ENCODE results near the gene TBL1XR1.

TBL1XR1 gene

DNA sequence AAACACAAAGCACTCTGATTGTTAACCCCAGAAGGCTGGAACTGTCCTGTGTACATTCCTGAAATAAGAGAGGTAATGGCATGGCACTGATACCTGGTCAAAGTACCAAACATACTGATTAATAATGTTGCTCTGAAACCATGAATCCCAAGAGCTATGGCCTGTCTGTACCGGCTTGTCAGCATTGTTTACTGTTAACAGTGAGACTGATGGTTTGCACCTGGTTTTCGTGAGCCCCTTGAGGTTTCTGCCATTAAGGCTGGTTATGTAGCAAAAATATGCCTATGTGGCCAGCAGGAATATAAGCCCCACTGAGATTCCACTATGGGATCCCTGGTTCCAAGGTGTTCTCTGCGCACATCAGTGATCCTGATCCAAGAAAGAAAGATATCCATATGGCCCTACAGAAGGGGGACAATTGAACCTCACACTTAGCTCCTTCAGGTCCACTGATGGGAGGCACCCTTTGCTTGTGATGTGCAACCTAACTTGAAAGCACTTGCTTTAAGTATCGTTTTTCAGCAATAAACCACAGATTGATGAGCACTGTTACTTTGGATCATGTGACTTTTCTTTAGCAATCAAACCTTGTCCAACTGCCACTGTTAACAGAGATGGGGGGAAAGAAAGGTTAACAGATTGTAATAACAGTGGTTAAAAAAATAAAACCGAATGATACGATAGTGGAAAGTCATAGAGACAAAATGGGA, 65.2 kb downstream of the TBL1XR1 start:
- TF ChIP-seq CTCF (IDR thresholded peaks at IDR 0.05; ENCODE audit: insufficient read depth, missing control alignments) = no peak
- DNase-seq (ENCODE audit: insufficient read length, low spot score) (no peak), FAIRE-seq (no peak)

DNA sequence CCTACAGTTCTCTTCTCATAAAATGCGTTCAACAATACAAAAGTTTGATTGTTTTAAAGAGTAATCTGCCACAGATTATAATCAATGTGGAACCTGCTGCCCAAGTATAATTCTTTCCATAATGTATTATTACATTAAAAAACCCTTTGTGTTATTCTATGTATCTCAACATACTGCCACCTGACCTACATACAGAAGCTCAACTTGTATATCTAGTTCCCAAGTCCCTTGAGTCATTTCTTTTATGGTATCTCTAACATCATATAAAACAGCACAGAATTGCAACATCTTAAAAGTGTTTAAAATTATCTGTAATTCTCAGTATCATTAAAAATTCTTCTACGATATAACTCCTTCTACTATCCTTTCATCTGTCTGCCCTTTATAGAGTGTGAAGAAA, 70.3 kb downstream of the TBL1XR1 start:
- FAIRE-seq = no peak
- no peak for DNase-seq (ENCODE audit: insufficient read length, low spot score)
- TF ChIP-seq CTCF (IDR thresholded peaks at IDR 0.05; ENCODE audit: insufficient read depth, missing control alignments) = no peak

- FAIRE-seq (no peak), DNase-seq (ENCODE audit: insufficient read length, low spot score) (no peak)
- TF ChIP-seq CTCF (IDR thresholded peaks at IDR 0.05; ENCODE audit: insufficient read depth, missing control alignments) = no peak
Observed at GRCh38 chr3:177126015-177126773, 71.1 kb downstream of the TBL1XR1 start.

- no peak for FAIRE-seq
- TF ChIP-seq CTCF (IDR thresholded peaks at IDR 0.05; ENCODE audit: insufficient read depth, missing control alignments) = no peak
Observed at GRCh38 chr3:177124882-177125281, 72.4 kb downstream of the TBL1XR1 start.

DNA sequence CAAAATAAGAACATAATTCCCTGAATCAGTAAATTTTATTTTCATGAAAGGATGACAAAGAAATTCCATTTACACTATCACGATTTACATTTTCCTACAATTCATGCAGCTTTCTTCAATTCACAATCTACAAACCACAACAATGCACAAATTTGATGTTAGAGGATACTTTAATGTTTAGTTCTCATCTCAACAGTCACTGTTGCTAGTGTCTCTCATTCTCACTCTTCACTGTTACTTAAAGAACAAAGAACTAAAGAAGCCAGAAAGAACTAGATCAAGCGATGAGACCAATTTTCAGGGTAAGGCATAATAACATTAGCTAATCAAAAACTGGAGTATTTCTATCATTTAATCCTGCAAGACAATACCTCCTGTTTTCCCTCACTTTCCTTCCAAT, 73.5 kb downstream of the TBL1XR1 start:
- FAIRE-seq (no peak), DNase-seq (ENCODE audit: insufficient read length, low spot score) (no peak)
- no peak for TF ChIP-seq CTCF (IDR thresholded peaks at IDR 0.05; ENCODE audit: insufficient read depth, missing control alignments)

More at GRCh38 chr3:177124882-177125281, 72.4 kb downstream of the TBL1XR1 start:
- DNase-seq (ENCODE audit: insufficient read length, low spot score) = no peak

DNA sequence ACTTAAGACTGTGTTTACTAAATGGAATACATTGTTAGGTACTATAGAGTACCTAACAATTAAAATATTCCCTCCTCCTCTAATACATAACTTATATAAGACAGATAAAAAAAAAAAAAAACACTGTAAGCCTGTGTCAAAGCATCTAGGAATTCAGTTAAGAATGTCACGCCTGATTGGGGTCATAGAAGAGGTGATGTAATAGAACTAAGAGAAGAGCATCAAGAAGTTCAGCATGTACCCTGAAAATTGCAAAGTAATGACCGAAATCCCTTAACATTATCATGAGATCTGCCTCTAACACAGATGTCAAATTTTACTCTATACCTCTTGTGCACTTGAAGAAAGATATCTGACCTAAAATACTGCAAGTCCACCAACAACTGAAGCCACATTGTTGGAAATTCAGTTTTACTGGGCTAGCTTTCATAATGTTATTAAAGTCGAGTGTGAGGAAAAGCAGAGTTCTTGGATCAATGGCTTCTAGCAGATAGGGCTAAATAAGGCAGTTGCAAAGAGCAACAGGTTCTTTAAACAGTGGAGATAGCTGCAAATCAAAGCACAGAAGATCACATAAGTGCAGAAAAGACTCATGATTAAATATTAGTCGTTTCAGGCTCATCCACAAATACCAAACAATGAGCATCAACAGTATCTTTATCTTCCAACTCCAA, 75.0 kb downstream of the TBL1XR1 start:
- no peak for TF ChIP-seq CTCF (IDR thresholded peaks at IDR 0.05; ENCODE audit: insufficient read depth, missing control alignments)
- FAIRE-seq = no peak
- no peak for DNase-seq (ENCODE audit: insufficient read length, low spot score)
